IPS-NIHi7 (cell line): ENCODE measurements around the gene FCER2.
"Not testable (repeated sequence)": the region's sequence is repeated elsewhere in the genome, so short reads cannot be mapped to it uniquely, and the experiment has no call there.

ENCODE experiments used
- DNase-seq: peaks from one replicate; pipeline ENCODE4 v3.0.0; 2012; ENCODE audit warnings: mixed read lengths; ENCODE audit errors: extremely low spot score

The FCER2 gene

DNA sequence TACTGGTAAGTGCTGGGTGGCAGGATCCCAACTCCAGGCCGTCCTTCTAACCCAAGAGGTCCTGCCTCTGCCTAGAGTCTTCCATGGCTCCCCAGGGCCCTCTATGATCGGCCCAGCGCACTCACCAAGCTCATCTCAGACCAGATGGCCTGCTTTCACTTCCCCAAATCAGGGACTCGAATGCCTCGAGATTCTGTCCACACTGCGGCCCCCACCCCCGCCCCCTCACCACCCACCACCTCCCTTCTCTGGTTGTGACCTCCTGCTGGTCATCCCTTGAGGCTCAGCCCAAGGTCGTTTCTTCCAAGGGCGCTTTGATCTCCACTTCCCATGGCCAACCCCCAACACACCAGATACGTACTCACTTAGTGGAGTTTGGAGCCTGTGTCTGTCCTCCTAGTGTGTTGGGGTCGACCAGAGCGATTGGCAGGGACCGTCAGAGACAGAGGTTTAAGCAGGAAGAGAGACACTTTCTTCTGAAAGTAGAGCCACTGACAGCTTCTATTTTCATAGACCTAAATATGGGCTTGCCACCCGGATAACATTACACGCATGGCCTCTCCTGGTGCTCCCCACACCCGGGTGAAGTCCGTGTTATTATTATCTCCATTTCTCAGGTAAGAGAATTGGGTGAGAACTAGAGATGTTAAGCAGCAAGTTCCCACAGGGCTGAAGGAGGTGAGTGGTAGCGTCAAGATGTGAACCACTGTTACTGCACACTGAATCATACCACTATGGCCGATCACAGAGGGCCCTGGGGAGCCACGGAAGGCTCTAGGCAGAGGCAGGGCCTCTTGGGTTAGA lies at the start of gene FCER2:
FCER2 (minus strand) TSS at position 478 of the 804 bp plus-strand sequence. CDS start 2,371 bp downstream, outside the sequence.
- no peak for DNase-seq

GRCh38 chr19:7751157-7751783 lies 49.3 kb upstream of the FCER2 start:
- DNase-seq: no peak

GRCh38 chr19:7748756-7749155 lies 46.8 kb upstream of the FCER2 start:
- peak; percentile 80 for DNase-seq

DNA sequence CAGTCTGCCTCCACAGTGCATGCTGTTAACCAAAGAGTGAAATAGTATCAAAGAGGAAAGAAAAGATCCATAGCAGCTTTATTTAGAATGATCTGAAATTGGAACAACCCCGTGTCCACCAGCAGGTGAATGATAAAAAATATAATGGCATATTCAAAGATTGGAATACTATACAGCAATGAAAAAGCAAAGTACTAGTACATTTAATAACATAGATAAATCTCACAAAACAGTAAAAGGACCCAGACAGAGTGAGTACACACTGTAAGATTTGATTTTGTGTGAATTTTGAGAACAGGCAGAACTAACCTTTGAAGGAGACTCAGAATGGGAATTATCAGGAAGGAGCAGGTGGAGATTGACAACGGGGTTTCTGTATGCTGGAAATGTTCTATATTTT lies 46.2 kb upstream of the FCER2 start:
- DNase-seq: no peak

- no peak for DNase-seq
Observed at GRCh38 chr19:7746903-7747884, 45.3 kb upstream of the FCER2 start, which contains the start of gene CD209. Gene CD209 (minus strand): TSS chr19:7747534. CDS start chr19:7747511, 23 bp downstream.

DNA sequence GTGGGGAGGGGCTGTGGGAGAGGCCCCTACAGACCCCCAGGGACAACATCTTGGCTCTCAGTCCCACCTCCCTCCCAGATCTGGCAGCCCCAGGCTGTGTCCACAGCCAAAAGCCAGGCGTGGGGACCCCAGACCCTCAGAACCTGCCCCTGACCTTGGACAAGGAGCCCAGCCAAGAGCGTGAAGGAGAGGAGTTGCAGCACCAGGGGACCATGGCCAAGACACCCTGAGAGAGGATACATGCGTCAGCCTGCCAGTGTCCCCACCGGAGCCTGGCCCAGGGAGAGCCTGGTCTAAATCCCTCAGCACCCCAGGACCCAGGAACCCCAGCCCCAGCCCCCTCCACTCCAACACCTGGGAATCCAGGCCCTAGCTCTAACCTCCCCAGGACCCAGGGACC lies 44.4 kb upstream of the FCER2 start:
- DNase-seq: not testable (repeated sequence)

GRCh38 chr19:7744871-7745650 lies 43.1 kb upstream of the FCER2 start:
- no peak for DNase-seq

- no peak for DNase-seq
Observed at GRCh38 chr19:7744199-7744786, 42.4 kb upstream of the FCER2 start.

- DNase-seq: no peak
Observed at GRCh38 chr19:7743425-7743841, 41.5 kb upstream of the FCER2 start.

DNA sequence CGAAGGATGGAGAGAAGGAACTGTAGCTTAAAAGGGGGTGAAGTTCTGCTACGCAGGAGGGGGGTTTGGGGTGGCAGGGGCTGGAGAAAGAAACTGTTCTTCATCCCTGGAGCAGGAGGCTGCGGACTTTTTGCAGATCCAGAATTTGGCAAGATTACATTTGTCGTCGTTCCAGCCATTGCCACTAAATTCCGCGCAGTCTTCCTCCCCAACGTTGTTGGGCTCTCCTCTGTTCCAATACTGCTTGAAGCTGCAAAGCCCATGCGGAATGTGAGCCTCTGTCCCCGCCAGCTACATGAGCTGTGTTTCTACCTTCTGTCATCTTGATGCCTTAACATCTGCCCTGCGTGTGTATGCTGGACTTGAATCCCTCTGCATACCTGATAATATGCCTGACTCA lies 41.1 kb upstream of the FCER2 start:
- DNase-seq: no peak

- no peak for DNase-seq
Observed at GRCh38 chr19:7742575-7742974, 40.6 kb upstream of the FCER2 start.

GRCh38 chr19:7740682-7741054 lies 38.7 kb upstream of the FCER2 start:
- no peak for DNase-seq

- no peak for DNase-seq
Observed at GRCh38 chr19:7739801-7740681, 38.1 kb upstream of the FCER2 start.

- no peak for DNase-seq
Observed at GRCh38 chr19:7739211-7739755, 37.4 kb upstream of the FCER2 start.

GRCh38 chr19:7738023-7738422 lies 36.1 kb upstream of the FCER2 start:
- no peak for DNase-seq

GRCh38 chr19:7737215-7737614 lies 35.3 kb upstream of the FCER2 start:
- no peak for DNase-seq

GRCh38 chr19:7736148-7736547 lies 34.2 kb upstream of the FCER2 start:
- DNase-seq: no peak

DNA sequence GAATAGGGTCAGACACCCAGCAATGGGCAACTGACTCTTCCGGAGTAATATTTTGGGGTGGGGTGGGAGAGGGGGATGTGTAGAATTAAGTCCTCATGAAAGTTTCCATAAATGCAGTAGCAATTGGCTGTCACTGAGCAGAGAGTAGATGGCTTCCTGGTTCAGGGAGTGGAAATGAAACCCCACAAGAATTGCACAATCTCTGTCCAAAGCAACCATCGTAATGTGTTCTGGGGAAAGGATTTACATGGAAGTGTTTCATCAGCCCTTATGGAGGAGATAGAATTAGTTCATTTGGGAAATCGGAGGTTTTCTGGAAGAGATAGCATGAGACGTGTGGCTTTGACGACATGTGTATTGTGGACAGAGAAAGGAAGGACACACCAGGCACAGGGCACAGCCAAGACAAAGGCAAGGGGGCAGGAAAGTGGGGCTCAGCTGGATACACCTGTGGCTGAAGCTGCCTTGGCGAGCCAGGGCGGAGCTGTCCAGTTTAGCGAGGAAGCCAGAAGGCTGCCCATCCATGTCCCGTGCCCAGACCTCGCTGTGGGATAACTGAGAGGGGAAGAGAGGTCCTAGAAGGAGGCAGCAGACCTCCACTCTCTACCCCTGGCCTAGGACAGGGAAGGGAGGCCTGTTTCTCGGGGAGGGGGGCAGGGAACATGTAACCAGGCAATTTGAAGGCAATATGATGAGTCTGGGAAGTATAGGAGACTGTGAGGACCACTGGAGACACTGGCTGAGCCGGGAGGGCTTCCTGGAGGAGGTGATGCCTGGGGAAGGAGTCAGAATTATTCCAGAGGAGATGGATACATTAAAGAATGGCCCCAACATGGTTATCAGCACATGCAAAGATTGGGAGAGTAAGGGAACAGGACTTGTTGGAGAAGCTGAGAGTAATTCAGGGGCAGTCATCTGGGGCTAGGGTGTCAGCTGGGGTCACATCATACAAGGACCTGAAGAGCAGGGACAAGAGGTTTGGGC lies 32.6 kb upstream of the FCER2 start:
- DNase-seq: no peak
